22Rv1 (cell line): ENCODE data around the gene FANCI.

ENCODE experiments used
- H3K27ac ChIP-seq: fragments of 450-650 bp; 2 replicates; pipeline ENCODE4 v1.5.1; 2017
- ZFX ChIP-seq: fragments of 450-650 bp; IDR thresholded peaks from 2 replicates; pipeline ENCODE4 v1.6.1; 2017; ENCODE audit warnings: antibody characterized with exemption, borderline replicate concordance
- TF ChIP-seq, protein P1 (sequence below): fragments of 450-650 bp; IDR thresholded peaks from 2 replicates; pipeline ENCODE4 v1.5.1; 2017; ENCODE audit warnings: mild to moderate bottlenecking

Gene FANCI

DNA sequence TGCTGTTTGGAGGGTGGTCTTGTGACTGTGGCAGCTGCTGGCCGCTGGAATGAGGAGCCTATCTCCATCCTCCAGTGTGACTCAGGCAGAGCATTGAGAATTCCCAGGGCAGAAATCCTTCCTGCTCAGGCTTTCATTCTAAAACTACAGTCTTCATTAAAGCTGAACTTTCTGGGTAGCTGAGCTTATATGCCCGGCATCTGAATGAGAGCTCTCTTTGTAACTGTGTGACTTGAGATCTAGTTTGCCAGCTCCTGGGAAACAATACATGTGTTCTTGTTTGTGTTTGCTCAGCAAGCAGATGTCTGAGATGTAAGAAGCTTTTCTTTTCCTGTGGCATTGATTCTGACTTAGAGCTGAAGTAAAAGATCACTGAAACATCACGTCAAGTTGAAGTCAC is 44.8 kb upstream of the FANCI start:
- TF ChIP-seq, protein P1, sequence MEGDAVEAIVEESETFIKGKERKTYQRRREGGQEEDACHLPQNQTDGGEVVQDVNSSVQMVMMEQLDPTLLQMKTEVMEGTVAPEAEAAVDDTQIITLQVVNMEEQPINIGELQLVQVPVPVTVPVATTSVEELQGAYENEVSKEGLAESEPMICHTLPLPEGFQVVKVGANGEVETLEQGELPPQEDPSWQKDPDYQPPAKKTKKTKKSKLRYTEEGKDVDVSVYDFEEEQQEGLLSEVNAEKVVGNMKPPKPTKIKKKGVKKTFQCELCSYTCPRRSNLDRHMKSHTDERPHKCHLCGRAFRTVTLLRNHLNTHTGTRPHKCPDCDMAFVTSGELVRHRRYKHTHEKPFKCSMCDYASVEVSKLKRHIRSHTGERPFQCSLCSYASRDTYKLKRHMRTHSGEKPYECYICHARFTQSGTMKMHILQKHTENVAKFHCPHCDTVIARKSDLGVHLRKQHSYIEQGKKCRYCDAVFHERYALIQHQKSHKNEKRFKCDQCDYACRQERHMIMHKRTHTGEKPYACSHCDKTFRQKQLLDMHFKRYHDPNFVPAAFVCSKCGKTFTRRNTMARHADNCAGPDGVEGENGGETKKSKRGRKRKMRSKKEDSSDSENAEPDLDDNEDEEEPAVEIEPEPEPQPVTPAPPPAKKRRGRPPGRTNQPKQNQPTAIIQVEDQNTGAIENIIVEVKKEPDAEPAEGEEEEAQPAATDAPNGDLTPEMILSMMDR = no peak
- no peak for TF ChIP-seq ZFX
- H3K27ac ChIP-seq = no peak overlapping the region

- no peak overlapping the region for H3K27ac ChIP-seq
- TF ChIP-seq, protein P1 = no peak
- no peak for TF ChIP-seq ZFX
Measured at GRCh38 chr15:89199746-89200145, 44.0 kb upstream of the FANCI start.

- TF ChIP-seq ZFX = no peak
- TF ChIP-seq, protein P1 = no peak
- no peak overlapping the region for H3K27ac ChIP-seq
Measured at GRCh38 chr15:89200182-89200581, 43.6 kb upstream of the FANCI start.

GRCh38 chr15:89201465-89202005 is 42.2 kb upstream of the FANCI start:
- no peak for TF ChIP-seq ZFX
- TF ChIP-seq, protein P1 = no peak
- no peak overlapping the region for H3K27ac ChIP-seq

- no peak overlapping the region for H3K27ac ChIP-seq
- TF ChIP-seq, protein P1 = no peak
- TF ChIP-seq ZFX = no peak
Measured at GRCh38 chr15:89203705-89204273, 40.0 kb upstream of the FANCI start.

DNA sequence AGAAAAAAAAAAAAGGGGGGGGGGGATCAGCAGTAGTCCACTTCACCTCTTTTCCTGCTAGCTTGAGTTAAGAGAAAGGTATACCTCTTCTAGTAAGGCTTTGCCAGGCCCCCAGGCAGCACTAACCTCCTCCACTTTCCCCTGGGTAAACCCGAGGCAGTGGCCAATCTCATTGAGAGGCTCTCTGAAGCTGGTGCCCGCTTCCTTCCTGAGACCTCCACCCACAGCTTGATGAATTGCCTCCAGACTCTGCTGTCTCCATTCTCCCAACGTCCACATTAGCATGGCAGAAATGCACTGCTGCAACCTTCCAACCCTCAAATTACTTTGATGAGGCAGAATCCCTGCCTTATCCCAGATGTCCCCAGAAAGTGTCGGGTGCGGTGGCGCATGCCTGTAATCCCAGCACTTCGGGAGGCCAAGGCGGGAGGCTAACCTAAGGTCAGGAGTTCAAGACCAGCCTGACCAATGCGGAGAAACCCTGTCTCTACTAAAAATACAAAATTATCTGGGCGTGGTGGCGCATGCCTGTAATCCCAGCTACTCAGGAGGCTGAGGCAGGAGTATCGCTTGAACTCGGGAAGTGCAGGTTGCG is 37.7 kb upstream of the FANCI start:
- H3K27ac ChIP-seq = no peak overlapping the region
- no peak for TF ChIP-seq ZFX

GRCh38 chr15:89206908-89207331 is 36.9 kb upstream of the FANCI start:
- H3K27ac ChIP-seq = no peak overlapping the region
- TF ChIP-seq, protein P1 = peak; percentile 98
- TF ChIP-seq ZFX = no peak

DNA sequence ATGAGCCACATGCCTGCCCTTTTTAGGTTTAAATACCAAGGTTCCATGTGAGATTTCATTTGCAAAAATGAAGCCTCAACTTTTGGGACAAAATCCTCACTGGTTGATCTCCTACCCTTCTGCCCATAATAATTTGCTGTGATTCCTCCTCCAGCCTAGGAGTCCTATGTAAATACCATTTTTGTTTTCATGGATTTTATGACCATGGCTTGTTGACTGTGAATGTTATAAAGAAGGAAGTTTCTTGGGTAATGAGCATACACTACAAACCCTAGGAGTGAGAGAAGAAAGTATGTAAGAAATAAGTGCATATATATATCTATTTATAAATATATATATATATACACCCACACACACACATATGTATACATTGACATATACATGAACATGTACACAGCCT is 35.5 kb upstream of the FANCI start:
- no peak for TF ChIP-seq ZFX
- TF ChIP-seq, protein P1 = no peak
- no peak overlapping the region for H3K27ac ChIP-seq
